Stimulated activated CD8-positive, alpha-beta memory T cell treated with anti-CD3 and anti-CD28 coated beads, Interleukin-15, amount 100 ng/mL, for 1 hour (primary cell): ENCODE results near the gene PGBD1.
"Not testable (repeated sequence)": the region's sequence is repeated elsewhere in the genome, so short reads cannot be mapped to it uniquely, and the experiment has no call there.

Experiments
- DNase-seq: peaks from one replicate; pipeline ENCODE4 v3.0.0-alpha.2; 2020; ENCODE audit warnings: low read depth

The PGBD1 gene

GRCh38 chr6:28274888-28275287 lies 6.5 kb upstream of the PGBD1 start:
- DNase-seq, result no peak

DNA sequence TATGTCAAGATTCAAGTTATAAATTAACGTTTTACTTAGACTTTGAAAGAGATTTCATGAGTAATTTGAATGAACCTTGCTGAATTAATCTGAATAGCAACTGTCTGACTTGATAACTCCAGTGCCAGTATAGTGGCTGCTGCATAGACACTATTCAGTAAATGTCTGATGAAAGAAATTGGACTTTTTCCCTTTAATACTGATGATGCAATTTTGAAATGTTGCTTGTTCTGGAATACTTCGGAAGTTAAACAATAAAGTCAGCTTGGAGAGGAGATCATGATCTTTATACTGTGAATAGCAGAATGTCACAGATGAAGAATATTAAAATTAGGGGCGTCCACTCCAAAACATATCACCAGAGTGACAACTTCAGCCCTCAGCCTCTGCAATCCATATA lies 3.6 kb upstream of the PGBD1 start:
- DNase-seq, result no peak

- no peak for DNase-seq
Measured at GRCh38 chr6:28280595-28281287, 631 bp upstream of the PGBD1 start.

GRCh38 chr6:28282926-28283325 lies 1.6 kb downstream of the PGBD1 start:
- no peak for DNase-seq

GRCh38 chr6:28291573-28291972 lies 10.2 kb downstream of the PGBD1 start:
- no peak for DNase-seq

DNA sequence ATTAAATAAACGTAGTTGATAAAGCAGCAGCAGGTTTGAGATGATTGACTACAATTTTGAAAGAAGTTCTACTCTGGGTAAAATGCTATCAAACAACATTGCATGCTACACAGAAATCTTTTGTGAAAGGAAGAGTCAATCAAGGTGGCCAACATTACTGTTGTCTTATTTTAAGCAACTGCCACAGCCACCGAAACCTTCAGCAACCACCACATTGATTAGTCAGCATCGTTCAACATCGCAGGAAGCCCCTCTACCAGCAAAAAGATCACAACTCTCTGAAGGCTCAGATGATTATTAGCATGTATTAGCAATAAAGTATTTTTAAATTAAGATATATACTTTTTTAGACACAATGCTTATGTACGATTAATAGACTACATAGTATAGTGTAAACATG lies 14.0 kb downstream of the PGBD1 start:
- DNase-seq, result no peak

DNA sequence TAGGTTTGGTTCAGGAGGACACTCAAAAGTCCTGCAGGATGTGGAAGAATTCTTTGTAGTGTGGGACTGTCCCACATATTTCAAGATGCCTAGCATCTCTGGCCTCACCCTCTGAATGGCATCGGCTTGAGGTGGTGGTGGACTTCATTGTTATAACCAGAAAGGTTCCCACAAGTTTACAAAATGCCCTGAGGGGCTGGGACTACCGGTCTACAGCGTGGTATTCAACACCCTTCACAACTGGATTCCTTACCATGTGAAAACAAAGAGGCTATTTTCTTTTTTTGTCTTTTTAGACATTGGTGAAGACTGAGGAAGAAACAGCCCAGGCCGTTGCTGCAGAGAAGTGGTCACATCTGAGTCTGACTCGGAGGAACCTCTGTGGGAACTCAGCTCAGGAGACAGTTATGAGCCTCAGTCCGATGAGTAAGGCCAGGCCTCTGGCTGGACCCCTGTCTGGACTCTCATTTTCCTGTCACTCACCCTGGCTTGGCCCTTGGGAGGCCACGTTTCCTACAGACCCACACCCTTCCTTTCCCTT lies 15.2 kb downstream of the PGBD1 start:
- no peak for DNase-seq

DNA sequence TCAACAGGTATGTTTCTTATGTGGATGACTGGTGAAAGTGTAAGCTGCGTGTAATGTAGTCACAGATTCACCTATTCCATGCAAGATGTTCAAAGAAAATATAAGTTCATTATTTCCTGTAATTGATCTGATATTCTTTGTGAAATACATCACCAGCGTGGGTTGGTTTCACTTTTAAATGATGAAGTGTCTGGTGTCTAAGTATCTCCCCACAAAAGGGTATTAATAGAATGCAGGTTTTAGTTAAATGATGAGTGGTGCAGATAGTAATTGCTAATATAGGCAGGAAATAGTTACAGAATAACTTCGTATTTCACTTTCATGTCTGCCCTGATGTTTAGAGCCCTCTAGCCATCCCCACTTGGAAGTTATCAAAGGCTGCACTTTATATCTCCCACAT lies 22.2 kb downstream of the PGBD1 start:
- no peak for DNase-seq

DNA sequence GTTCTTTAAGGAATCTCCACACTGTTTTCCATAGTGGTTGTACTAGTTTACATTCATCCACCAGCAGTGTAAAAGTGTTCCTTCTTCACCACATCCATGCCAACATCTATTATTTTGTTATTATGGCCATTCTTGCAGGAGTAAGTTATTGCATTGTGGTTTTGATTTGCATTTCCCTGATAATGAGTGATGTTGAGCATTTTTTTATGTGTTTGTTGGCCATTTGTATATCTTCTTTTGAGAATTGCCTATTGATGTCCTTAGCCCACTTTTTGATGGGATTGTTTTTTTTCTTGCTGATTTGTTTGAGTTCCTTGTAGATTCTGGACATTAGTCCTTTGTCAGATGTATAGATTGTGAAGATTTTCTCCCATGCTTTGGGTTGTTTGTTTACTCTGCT lies 25.0 kb downstream of the PGBD1 start:
- not testable (repeated sequence) for DNase-seq

DNA sequence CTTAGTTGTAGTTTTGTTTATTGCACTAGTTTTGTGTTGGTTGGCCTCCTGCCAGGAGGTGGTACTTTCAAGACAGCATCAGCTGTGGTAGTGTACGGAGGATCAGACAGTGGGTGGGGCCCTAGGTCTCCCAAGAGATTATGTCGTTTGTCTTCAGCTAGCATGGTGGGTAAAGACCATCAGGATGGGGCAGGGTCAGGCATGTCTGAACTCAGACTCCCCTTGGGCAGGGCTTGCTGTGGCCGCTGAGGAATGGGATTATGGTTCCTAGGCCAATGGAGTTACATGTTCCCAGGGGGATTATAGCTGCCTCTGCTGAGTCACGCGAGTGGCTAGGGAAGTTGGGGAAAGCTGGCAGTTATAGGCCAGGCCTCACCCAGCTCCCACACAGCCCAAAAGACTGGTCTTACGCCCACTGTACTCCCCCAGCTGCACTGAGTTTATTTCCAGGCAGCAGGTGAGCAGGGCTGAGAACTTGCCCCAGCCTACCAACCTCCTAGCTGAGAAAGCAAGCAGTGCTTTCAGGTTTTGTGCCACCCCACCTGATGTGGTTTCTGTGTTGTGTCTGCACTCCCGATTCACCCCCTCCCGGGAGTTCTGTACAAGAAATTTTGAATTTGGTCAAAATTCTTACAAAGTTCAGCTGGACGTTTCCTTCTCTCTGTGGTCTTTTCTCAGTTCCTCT lies 29.9 kb downstream of the PGBD1 start:
- no peak for DNase-seq

DNA sequence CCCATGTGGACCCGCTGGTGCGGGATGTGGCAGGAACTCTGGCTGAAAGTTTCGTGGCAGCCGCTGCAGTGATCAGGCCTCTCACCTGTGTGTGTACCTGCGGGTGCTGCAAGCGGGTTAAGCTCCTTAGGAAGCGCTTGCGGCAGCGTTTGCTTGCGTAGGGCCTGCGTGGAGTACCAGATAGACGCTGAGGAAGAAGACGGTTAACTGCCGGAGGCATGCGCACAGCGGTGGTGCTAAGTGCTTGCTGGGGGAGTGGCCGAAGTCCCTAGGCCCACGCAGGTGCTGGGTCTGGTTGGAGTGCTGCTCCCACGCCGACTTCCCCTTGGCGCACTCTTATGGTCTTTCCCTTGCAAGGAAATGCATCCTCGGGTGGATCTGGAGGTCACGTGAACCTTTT lies 31.6 kb downstream of the PGBD1 start:
- no peak for DNase-seq

GRCh38 chr6:28315628-28316027 lies 34.3 kb downstream of the PGBD1 start:
- DNase-seq, result no peak

GRCh38 chr6:28317866-28318265 lies 36.5 kb downstream of the PGBD1 start:
- not testable (repeated sequence) for DNase-seq

DNA sequence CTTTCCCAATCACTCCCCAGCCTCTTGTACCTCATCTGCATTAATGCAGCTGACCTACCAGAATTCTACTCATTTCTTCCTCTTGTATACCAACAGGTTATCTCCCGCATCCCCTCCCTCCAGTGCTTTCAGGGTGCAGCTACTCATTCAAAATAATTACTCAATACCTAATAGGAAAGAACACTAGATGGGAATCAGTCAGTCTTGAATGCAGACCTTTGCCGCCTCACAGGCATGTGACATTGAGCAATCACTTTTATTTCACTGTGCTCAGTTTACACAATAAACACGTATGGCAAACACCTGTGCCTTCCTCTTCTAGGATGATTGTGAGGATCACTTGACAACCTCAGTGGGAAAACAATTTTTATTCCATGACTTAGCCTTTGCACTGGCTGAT lies 41.3 kb downstream of the PGBD1 start:
- no peak for DNase-seq

- no peak for DNase-seq
Measured at GRCh38 chr6:28323813-28324424, 42.5 kb downstream of the PGBD1 start.

DNA sequence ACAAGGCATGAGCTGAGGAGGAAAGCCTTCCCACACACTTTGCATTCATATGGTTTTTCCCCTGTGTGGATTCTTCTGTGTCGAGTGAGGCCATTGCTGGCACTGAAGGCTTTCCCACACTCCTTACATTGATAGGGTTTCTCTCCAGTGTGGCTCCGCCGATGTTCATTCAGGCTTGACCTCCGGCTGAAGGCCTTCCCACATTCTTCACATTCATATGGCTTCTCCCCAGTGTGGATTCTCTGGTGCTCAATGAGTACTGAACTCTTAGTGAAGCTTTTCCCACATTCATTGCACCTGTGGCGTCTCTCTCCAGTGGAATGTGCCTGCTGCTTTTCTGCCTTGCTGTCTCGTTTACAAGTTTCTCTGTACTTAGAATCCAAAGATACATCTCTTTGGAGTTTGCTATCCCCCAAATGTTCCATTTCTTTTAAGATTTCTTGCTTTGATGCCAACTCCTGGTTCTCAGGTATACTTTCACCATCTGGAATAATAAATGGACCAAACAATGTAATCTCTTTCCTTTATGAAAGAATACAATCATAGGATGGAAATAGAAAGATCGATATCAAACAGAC lies 45.1 kb downstream of the PGBD1 start:
- DNase-seq, result no peak

DNA sequence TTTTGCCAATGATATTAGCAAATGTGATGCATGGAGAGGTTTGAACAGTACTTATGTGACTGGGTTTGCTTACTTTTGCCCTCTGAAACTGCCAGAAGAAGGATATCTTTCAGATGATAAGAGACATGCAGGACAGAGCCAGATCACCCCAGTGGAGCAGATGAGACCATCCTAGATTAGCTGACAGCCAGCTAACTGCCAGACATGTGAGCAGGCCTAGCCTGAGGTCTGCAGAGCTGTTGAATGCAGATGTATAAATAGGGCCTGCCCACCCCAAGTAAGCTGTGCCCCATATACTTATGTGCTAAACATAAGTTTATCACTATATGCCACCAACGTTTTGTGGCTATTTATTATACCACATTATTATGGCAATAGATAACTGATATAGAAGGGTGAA lies 48.7 kb downstream of the PGBD1 start:
- DNase-seq, result no peak

- DNase-seq, result no peak
Measured at GRCh38 chr6:28333047-28333446, 51.7 kb downstream of the PGBD1 start.

GRCh38 chr6:28333599-28334018 lies 52.2 kb downstream of the PGBD1 start:
- DNase-seq, result no peak

- no peak for DNase-seq
Measured at GRCh38 chr6:28334286-28335039, 53.1 kb downstream of the PGBD1 start.

- no peak for DNase-seq
Measured at GRCh38 chr6:28335040-28335563, 53.7 kb downstream of the PGBD1 start.
